C4-2B (cell line): ENCODE results near the gene RHOD.
A peak's percentile ranks its signal among the peaks of the same experiment; 100 is the strongest.

Source experiments
- H3K27ac ChIP-seq: fragments of 450-650 bp; 2 replicates; pipeline ENCODE4 v1.5.1; 2017
- CTCF ChIP-seq: fragments of 450-650 bp; conservative IDR thresholded peaks from 2 replicates; pipeline ENCODE4 v1.5.1; 2017; ENCODE audit warnings: mild to moderate bottlenecking
- ZFX ChIP-seq: fragments of 450-650 bp; IDR thresholded peaks from 2 replicates; pipeline ENCODE4 v1.6.1; 2017

Gene RHOD

DNA sequence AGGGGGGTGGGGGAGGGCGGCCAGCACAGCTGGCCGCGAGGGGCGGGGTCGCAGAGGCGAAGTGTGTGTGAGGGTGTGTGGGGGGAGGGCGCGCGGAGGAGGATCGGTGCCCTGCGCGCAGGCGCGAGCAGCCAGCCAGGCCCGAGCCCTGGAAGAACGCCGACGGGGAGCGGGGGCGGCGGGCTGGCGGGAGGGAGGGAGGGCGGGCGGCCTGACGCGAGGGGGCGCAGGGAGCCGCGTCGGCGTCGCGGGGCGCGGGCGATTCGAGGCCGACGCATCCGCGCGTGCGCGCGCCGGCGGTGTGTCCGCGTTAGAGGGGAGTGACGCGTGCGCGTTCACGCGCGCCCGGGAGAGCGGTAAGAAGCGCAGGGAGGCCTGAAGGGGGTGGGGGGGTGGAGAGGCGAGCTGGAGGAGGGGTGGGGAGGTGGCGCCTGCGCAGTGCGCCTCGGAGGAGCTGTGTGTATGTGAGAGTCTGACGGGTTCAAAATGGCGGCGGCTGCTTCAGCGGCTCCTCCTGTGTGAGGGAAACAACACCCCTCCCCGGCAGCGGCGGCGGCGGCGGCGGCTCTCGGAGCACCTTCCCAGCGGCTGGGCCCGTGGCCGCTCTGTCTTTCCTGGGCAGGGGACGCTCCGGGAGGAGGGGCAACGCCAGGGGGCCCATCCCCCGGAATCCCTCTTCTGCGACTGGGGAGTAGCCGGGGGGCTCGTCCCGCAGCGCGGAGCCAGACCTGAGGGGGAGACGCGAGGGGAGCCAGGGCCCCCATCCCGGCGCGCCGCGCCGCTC lies 62.3 kb downstream of the RHOD start, which contains the start of gene KDM2A:
Gene KDM2A, plus strand, starts transcription at position 463 of the 784 bp plus-strand sequence. CDS start 2,054 bp downstream, outside the sequence.
- peak within 1 kb of the TSS; percentile 96 for H3K27ac ChIP-seq
- TF ChIP-seq ZFX (no peak), CTCF (peak; percentile 21)

- H3K27ac ChIP-seq, result peak overlapping the region; percentile 96
- TF ChIP-seq ZFX, result peak; percentile 60; the same call in 1 of the 2 replicates
- no peak; the same call in 1 of the 2 replicates for TF ChIP-seq CTCF
These were observed 63.1 kb downstream of the RHOD start for GRCh38 chr11:67119585-67120391.

DNA sequence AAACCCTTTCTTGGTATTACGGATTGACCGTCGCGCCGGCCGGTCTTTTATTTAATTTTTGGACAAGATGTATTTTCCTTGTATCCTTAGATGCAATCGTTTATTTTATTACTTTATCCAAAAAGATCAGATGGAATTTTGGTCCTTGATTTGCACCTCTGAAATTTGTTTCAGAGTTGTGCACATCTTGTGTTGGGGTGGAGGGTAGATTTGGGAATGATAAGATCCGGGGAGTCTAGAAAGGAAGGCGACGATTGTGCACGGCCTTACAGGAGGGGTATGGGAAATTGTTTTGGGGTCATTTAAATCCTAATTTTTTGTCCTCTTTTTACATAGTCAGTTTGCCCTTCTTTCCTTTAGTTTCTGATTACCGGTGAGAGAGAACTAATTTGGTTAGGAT lies 63.8 kb downstream of the RHOD start:
- TF ChIP-seq ZFX, result no peak
- TF ChIP-seq CTCF, result no peak
- H3K27ac ChIP-seq, result peak overlapping the region; percentile 96

- H3K27ac ChIP-seq, result peak overlapping the region; percentile 96; the same call in 1 of the 2 replicates
- TF ChIP-seq ZFX (no peak), CTCF (no peak)
These were observed 64.4 kb downstream of the RHOD start for GRCh38 chr11:67120881-67121710.
